Right ventricle myocardium superior (tissue), 1 donor: ENCODE results near the gene ESRRB. TPM values are rescaled to one million over a fixed set of nuclear protein-coding genes. Genes with fewer than 3 reads are reported as not detected.

ENCODE experiments used
- ATAC-seq: fragments of 200-7000 bp; cut with Tn5 transposase; one replicate; pipeline ENCODE4 v1.9.1; 2020; ENCODE audit warnings: mild to moderate bottlenecking; ENCODE audit not compliant: poor library complexity
- DNase-seq: peaks from one replicate; pipeline ENCODE4 v3.0.0-alpha.2; 2020
- intact Hi-C: fragments of 100-400 bp; cut with DNase I; formaldehyde crosslinking; loops from one replicate; pipeline ENCODE4 v1.11.2; 2022
- total RNA-seq: library from RNA; stranded (reverse); fragmentation: NEBNext Ultra II Directional; extraction: Animal tissue kit (Norgen Biotek cat#: 25700); gene quantifications from one replicate; pipeline ENCODE4 v1.2.1, GENCODE V29; 2021
- donor health status: DM: no; HTN: yes; CAD: no; lungs with severe emphysema.

The ESRRB gene
- total RNA-seq, 1 donor from 2014 or later, result 2.2 TPM

DNA sequence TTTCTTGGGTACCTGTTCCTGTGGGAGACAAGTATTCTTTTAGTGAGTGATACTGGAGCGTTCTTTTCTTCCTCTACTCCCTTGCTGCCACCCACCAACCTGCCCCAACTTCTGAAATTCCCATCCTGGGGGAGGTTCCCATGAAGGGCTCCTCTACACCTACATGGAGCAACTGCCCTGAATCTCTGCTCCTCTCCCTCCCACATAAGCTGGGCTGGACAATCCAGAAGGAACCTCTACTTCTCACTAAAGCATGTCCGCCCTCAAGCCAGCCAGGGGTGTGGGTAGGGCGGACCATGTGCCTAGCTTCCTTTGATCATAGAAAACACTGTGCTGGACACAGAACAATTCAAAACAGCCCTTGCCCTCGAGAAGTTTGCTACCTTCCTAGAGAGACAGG is 25.9 kb upstream of the ESRRB start:
- intact Hi-C loops, result no loop called here
- ATAC-seq, result no peak

GRCh38 chr14:76350671-76351070 is 25.3 kb upstream of the ESRRB start:
- intact Hi-C loops, result no loop called here
- ATAC-seq, result no peak
- no peak for DNase-seq

More for the DNA sequence above, 25.9 kb upstream of the ESRRB start:
- no peak for DNase-seq

GRCh38 chr14:76351941-76352340 is 24.0 kb upstream of the ESRRB start:
- no peak for ATAC-seq
- no peak for DNase-seq
- intact Hi-C loops, result loop anchor here (2.0 kb wide), 1 partner anchor 301 kb away; no protein-coding TSS in a partner anchor

DNA sequence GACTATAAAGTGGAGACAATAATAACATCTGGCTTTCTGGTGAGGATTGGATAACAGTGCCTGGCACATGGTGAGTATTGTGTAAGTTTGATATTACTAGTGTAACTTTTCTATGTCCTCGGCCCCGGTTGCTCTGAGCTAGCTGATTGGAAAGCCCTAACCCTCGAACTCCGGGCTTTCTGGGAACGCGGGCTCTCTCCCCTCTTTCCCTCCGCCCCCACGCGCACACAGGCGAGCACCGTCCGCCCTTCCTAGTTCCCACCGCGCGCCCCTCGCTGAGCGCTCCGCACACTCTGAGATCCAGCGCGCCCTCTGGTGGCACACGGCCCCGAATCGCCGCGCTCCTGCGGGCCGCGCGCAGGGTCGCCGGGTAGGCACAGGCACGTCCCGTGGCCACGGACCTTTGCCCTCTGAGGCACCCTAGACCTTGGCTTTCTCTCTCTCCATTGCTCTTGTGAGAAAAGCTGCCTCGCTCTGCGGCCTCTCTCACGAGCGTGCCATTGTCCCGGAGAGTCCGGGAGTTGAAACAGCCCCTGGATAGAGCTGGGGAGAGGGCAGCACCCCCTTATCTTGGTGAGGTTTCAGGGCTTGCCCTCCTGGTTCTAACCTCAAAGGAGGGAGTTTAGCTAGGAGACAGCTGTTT is 23.2 kb upstream of the ESRRB start:
- ATAC-seq (peak; percentile 92), DNase-seq (peak; percentile 79)
- intact Hi-C loops, result loop anchor here (2.0 kb wide), 1 partner anchor 302 kb away; no protein-coding TSS in a partner anchor

GRCh38 chr14:76354310-76354709 is 21.6 kb upstream of the ESRRB start:
- DNase-seq (no peak), ATAC-seq (no peak)
- intact Hi-C loops, result no loop called here

DNA sequence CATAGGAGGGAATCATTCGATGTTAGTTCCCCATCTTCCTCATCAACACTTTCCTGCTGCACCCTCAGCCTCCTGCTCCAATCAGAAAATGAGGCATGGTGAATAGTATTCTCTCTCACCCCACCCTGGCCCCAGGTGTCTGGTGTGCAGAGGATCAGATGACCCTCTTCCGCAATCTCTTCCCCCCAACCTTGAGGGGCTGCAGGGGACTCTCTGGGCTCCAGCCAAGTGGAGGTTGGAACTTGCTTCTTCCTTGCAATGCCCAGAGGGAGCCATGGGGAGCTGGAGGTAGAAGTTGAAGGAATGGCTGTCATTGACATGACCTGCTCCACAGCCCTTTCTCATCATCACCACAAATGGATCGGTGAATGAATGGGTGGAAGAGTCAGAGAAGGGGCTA is 20.2 kb upstream of the ESRRB start:
- intact Hi-C loops, result no loop called here
- DNase-seq (no peak), ATAC-seq (no peak)

- intact Hi-C loops, result no loop called here
- DNase-seq (no peak), ATAC-seq (no peak)
Observed at GRCh38 chr14:76371066-76371465, 4.9 kb upstream of the ESRRB start.

DNA sequence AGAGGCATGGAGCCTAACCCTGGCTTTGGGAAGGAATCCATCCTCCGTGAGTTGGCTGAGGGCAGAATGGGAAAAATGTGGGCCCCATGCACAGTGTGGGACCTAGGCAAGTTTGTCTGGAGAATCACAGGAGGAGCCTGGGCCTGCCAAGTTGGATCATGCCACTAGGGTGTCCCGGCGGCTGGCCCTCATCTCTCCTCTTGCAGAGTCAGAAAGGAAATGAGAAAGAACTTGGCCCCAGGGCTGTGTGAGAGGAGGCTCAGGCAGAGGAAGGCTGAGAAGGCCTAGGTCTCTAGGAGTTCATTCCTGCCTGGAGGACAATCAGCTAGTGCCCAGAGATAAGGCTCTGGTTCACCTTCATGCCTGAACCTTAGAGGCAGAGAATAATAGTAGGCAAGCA is 2.5 kb upstream of the ESRRB start:
- ATAC-seq, result no peak
- intact Hi-C loops, result no loop called here
- DNase-seq, result no peak

DNA sequence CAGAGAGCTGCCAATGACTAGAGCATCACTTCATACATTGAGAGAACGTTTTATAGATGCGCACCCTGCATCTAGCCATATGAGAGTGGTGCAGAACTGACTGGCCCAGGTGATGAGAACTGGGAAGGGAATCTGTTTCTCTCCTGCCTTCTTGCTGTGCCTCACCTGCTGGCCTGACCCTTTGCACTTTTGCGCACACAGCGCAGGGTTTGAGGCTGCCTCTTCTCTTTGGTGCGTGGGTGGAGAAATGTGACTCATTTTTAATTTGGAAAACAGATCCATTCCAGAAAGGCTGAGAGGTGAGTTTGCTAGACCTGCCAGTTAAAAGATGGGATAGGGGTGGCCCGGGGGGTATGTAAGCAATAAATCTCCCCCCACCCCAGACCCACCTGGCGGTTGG is 453 bp upstream of the ESRRB start:
- no peak for DNase-seq
- no peak for ATAC-seq
- intact Hi-C loops, result no loop called here

GRCh38 chr14:76376409-76376877 is 506 bp downstream of the ESRRB start:
- DNase-seq (no peak), ATAC-seq (no peak)
- intact Hi-C loops, result no loop called here

DNA sequence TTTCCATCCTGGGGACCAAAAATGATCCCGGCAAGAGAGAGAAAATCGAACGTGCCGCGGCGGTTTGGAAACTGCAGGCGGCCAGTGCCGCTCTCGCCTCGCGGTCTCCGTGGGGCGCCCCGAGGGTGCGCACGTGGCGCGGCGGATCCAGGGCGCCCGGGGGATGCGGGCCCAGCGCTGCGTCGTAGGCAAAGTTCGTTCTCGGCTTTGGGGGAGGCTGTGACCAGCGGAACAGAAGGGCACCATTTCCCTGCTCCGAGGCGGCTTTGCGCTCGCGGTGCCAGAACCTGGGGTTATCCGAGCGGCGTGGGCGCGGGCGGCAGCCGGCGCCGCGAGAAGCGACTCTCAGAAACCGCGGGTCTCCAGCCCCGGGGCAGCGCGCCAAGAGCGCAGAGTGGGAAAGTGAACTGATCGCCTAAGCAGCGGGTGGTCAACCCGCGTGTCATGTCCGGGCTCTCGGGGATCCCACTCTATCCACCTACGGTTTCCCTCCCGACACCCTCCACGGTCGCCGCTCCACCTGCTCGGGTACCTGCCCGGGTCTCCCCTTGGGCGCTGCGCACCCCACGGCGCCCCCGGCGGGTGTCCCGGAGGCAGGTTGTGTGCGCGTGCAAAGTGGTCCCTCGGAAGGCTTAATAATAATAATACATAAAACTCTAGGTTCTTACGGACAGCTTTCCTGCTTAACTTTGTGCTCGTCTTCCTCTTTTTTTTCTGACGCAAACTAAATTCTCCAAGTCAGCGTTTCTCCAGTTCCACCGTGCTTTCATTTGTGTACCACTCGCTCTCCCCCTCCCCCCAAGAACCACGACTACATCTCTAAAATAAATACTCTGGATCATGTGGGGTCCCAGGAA is 1.2 kb downstream of the ESRRB start:
- no peak for ATAC-seq
- DNase-seq, result no peak
- intact Hi-C loops, result no loop called here

- DNase-seq (no peak), ATAC-seq (no peak)
- intact Hi-C loops, result no loop called here
Observed at GRCh38 chr14:76377735-76378074, 1.8 kb downstream of the ESRRB start.

- no peak for DNase-seq
Observed at GRCh38 chr14:76380991-76381390, 5.1 kb downstream of the ESRRB start.

DNA sequence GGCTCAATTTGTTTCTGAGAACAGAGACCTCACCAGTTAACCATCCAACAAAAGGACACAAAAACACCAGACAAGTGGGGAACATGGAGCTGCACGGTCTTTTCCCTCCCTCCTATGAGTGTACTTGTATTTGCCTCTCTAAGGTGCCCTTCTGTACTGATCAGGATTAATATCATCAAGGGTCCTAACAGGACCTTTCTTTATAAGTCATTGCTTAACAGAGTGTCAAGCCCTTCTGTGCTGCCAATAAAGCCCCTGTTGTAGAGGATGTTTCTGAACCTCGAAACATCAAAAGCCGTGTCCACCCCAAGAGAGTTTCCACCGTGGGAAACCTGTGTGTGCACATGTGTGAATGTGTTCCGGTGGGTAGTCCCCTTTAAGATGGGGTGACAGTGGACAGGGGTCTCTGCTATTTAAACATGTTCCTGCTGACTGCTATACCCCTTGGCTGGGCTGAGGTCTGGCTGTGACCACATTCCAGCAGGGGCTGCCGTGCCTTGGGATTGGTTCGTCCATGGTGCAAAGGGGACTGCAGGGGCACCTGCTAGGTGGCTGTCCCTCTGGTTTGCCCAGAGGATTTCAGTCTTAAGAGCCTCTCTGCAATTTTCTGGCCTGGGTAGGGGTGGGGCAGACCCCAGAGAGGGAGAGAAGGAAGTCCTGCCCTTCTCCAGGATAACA is 6.0 kb downstream of the ESRRB start:
- DNase-seq (no peak), ATAC-seq (no peak)
- intact Hi-C loops, result no loop called here

More at GRCh38 chr14:76380991-76381390, 5.1 kb downstream of the ESRRB start:
- ATAC-seq, result no peak
- intact Hi-C loops, result no loop called here

DNA sequence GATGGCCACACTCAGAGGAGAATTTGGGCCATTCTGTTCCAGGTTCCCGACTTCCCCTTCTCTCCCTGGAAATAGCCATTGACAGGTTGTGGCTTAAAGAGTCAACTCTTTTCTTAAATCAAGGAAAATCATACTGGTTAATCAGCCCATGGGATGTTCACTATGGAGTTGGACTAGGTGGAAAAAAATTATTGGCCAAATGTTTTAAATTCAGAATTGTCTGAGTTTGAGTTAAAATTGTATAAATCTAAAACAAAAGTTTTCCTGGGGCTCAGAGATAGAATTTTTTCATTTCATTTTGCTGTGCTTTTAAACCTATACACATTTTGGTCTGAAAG is 6.5 kb downstream of the ESRRB start:
- DNase-seq (no peak), ATAC-seq (no peak)
- intact Hi-C loops, result no loop called here

DNA sequence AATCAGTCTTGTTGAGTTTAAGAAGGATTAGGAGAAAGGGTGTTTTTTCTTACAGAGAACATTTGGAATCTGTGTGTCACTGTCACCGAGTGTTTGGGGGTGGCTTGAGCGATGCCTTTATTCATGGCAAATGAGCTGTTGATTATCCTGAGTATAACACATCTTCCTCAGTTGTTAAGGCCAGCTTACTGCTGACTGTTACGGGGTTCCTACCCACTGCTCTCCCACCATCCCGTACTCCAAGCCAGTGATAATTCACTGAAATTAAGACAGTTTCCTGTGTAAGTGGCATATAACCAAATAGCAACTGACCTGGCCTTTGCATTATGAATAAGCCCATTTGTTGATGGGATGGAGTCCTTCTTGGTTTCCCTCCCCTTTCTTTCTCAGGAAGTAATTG is 9.5 kb downstream of the ESRRB start:
- intact Hi-C loops, result loop anchor here (5.0 kb wide), 1 partner anchor 333 kb away; no protein-coding TSS in a partner anchor
- no peak for ATAC-seq

GRCh38 chr14:76386944-76387782 is 11.2 kb downstream of the ESRRB start:
- peak; percentile 71 for DNase-seq
- peak; percentile 90 for ATAC-seq
- intact Hi-C loops, result loop anchor here (5.0 kb wide), 1 partner anchor 335 kb away; no protein-coding TSS in a partner anchor

More for the DNA sequence above, 9.5 kb downstream of the ESRRB start:
- DNase-seq, result no peak

DNA sequence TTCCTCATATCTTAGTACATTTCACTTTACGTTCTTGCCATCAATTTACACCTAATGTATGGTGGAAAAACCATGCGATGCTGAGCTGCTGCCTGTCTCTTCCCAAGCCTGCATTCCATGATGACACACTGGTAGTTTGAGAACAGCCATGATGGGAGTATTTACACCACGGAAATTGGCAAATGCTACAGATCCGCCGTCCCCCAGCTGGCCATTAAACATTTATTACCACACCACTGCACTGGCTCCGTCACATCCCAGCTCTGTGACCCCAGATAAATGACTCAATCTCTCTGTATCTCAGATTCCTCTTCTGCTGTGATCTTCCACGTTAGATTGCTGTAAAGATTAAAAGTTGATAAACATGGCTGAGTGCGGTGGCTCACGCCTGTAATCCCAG is 13.9 kb downstream of the ESRRB start:
- intact Hi-C loops, result loop anchor here (5.0 kb wide), 1 partner anchor 338 kb away; no protein-coding TSS in a partner anchor
- no peak for DNase-seq
- ATAC-seq, result no peak

- DNase-seq, result no peak
- no peak for ATAC-seq
- intact Hi-C loops, result no loop called here
Observed at GRCh38 chr14:76390621-76391020, 14.7 kb downstream of the ESRRB start.
